Mucosa of descending colon (tissue), 3 donors: ENCODE results near the gene CCDC186. TPM values are rescaled to one million over a fixed set of nuclear protein-coding genes. Genes with fewer than 3 reads are reported as not detected.

Source experiments
- ATAC-seq: fragments of 200-7000 bp; cut with Tn5 transposase; one replicate; pipeline ENCODE4 v1.9.1; 2020; ENCODE audit warnings: mild to moderate bottlenecking, moderate library complexity
- DNase-seq, 3 donors: peaks; one replicate each; pipeline ENCODE4 v3.0.0-alpha.2; 2020
- H3K36me3 ChIP-seq: fragments of 200-600 bp; one replicate; pipeline ENCODE4 v1.8.0; 2021; ENCODE audit warnings: low read depth, mild to moderate bottlenecking
- H3K4me1 ChIP-seq: fragments of 200-600 bp; one replicate; pipeline ENCODE4 v1.8.0; 2021; ENCODE audit warnings: low read depth, mild to moderate bottlenecking
- H3K4me3 ChIP-seq: fragments of 200-600 bp; one replicate; pipeline ENCODE4 v1.8.0; 2021; ENCODE audit warnings: mild to moderate bottlenecking
- H3K9me3 ChIP-seq: fragments of 200-600 bp; one replicate; pipeline ENCODE4 v1.8.0; 2021; ENCODE audit warnings: mild to moderate bottlenecking
- intact Hi-C, 2 donors: fragments of 100-400 bp; cut with DNase I in 1 of 2; cut with micrococcal nuclease in 1 of 2; formaldehyde crosslinking; loops; one replicate each; pipeline versions ENCODE4 v1.11.0 to v1.11.1; 2022; cut with DNase I, micrococcal nuclease
- total RNA-seq, 3 donors: library from RNA; stranded (reverse); fragmentation: NEBNext Ultra II Directional in 2 of 3; extraction: Animal tissue kit (Norgen Biotek cat#: 25700) in 2 of 3; gene quantifications; one replicate each; pipeline versions ENCODE4 v1.2.1 to v1.2.4, GENCODE V29; 2021 to 2023
- TF ChIP-seq, protein P1 (sequence below): fragments of 200-600 bp; IDR thresholded peaks from one replicate; pipeline ENCODE4 v1.8.0; 2022; ENCODE audit warnings: antibody characterized with exemption, mild to moderate bottlenecking
- donor health status: DM: no; HTN: no; CAD: no; lungs with moderate emphysema.
- donor health status: DM: no; HTN: no; CAD: no.
- donor health status: DM: no; HTN: yes; CAD: no.

The CCDC186 gene
- total RNA-seq, 3 donors from 2014 or later: 36.4 to 54.8 (median 53.6) TPM

DNA sequence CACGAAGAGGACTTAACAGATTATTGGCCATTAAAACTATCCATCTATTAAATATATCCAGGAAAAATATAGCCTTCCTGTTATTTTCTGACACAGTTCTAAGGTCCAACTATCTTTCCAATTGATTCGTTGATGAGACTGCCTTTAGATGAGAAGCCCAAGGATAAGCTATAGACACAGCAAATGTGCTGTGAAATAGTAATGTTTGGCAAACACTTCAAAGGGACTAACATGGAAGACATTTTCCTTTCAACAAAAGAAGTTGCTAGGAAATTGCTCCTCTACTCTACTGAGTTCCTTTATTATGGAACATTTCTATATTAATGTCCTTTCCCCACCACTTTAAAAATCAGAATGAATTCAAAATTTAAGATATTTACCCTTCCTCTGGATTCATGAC lies 38.5 kb downstream of the CCDC186 start:
- H3K9me3 ChIP-seq: no peaks in the 10 kb centered on the region
- intact Hi-C loops: no loop called here
- H3K4me1 ChIP-seq: no peaks in the 10 kb centered on the region
- DNase-seq: no peak
- ATAC-seq: no peak
- H3K36me3 ChIP-seq: no peaks in the 10 kb centered on the region
- TF ChIP-seq, protein P1, sequence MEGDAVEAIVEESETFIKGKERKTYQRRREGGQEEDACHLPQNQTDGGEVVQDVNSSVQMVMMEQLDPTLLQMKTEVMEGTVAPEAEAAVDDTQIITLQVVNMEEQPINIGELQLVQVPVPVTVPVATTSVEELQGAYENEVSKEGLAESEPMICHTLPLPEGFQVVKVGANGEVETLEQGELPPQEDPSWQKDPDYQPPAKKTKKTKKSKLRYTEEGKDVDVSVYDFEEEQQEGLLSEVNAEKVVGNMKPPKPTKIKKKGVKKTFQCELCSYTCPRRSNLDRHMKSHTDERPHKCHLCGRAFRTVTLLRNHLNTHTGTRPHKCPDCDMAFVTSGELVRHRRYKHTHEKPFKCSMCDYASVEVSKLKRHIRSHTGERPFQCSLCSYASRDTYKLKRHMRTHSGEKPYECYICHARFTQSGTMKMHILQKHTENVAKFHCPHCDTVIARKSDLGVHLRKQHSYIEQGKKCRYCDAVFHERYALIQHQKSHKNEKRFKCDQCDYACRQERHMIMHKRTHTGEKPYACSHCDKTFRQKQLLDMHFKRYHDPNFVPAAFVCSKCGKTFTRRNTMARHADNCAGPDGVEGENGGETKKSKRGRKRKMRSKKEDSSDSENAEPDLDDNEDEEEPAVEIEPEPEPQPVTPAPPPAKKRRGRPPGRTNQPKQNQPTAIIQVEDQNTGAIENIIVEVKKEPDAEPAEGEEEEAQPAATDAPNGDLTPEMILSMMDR: no peak
- H3K4me3 ChIP-seq: no peak overlapping the region

DNA sequence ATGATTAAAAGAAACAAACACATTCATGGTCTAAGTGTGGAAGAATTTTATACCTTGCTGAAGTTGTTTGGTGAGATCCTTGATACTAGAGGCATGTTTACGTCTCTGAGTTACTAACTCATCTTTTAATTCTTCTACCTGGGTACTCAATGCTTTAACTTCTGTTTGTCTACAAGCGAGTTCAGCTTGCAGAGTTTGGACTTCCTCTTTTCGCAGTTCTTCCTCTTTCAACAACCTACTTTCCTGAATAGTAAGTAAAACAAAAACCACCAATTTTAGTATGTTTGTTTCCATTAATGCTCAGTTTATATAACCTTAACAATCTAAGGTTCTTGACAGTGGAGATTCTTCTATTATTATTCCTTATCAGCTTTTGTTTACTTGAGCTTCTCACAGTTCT lies 42.9 kb downstream of the CCDC186 start:
- ATAC-seq (no peak), DNase-seq (no peak)
- Histone ChIP-seq H3K36me3 (no peaks in the 10 kb centered on the region), H3K4me1 (no peaks in the 10 kb centered on the region), H3K4me3 (no peak overlapping the region), H3K9me3 (no peaks in the 10 kb centered on the region)
- TF ChIP-seq, protein P1: no peak
- intact Hi-C loops: no loop called here

DNA sequence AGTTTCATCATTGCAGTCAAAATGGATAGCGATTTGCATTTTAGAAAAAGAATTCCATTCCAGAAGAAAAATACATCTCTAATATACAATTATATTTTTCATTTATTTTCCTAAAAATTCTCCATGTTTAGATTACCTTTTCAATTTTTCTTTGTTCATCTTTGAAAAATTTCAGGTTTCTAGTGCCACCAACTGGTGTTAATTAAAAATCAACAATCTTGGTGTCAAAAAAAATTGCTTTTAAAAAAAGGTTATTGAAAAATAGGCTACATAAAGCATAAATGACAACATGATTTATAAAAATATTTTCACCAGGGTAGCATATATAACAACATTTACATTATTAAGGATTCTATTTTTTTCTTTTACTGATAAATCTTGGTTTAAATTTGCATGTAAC lies 53.0 kb downstream of the CCDC186 start:
- no peaks in the 10 kb centered on the region for H3K36me3 ChIP-seq
- intact Hi-C loops: no loop called here
- ATAC-seq (no peak), DNase-seq (no peak)
- no peaks in the 10 kb centered on the region for H3K9me3 ChIP-seq
- no peak overlapping the region for H3K4me3 ChIP-seq
- TF ChIP-seq, protein P1: no peak
- no peaks in the 10 kb centered on the region for H3K4me1 ChIP-seq

DNA sequence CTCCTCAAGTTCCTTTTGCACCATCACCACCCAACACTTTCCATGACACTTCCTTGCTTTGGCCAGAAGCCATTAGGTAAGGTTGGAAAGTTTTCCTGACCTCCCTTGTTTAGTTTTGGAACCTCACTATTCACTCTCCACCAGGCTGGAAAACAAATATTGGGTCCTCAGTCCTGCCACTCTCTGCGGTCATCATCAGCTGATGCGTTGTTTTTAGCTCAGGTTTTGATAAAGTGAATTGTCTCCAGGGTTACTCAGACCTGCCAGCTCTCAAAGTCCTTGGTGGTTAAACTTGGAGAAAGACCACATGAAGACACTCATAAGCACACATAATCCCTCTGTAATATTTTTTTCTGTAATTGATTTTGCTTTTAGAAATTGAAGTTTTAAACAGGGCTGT lies 55.5 kb downstream of the CCDC186 start:
- Histone ChIP-seq H3K4me3 (no peak overlapping the region), H3K36me3 (no peaks in the 10 kb centered on the region), H3K9me3 (no peaks in the 10 kb centered on the region), H3K4me1 (no peaks in the 10 kb centered on the region)
- DNase-seq: no peak
- TF ChIP-seq, protein P1: no peak
- ATAC-seq: no peak
- intact Hi-C loops: loop anchor here in 1 of 2 donors (10.0 kb wide), 1 partner anchor 414 kb away; no protein-coding TSS in a partner anchor

DNA sequence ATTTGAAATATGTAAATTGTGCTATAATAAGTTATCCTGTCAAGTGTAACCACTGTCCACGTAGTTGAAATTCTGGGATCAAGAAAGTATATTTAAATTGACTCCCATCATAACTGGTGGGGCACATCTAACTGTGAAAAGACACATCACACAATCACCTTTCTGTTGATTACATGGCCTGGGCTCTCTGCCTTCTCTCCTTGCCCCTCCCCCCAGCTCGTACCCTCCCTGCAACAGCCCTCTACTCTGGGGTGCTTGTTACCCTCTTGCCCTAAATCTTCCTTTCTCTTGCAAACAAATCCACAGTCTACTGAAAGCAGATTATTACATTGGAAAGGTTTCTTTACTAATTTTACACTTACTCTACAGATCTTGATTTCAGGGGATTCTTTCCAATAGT lies 56.3 kb downstream of the CCDC186 start:
- TF ChIP-seq, protein P1: no peak
- Histone ChIP-seq H3K4me1 (no peaks in the 10 kb centered on the region), H3K9me3 (no peaks in the 10 kb centered on the region), H3K4me3 (no peak overlapping the region), H3K36me3 (no peaks in the 10 kb centered on the region)
- ATAC-seq (no peak), DNase-seq (no peak)
- intact Hi-C loops: loop anchor here in 1 of 2 donors (10.0 kb wide), 1 partner anchor 413 kb away; no protein-coding TSS in a partner anchor
